Measurements from ENCODE around the gene CAPN3.
A peak's percentile ranks its signal among the peaks of the same experiment; 100 is the strongest.

CAPN3 gene

GRCh38 chr15:42375941-42376340 is 16.6 kb downstream of the CAPN3 start (continued):
- TF ChIP-seq, protein P1, sequence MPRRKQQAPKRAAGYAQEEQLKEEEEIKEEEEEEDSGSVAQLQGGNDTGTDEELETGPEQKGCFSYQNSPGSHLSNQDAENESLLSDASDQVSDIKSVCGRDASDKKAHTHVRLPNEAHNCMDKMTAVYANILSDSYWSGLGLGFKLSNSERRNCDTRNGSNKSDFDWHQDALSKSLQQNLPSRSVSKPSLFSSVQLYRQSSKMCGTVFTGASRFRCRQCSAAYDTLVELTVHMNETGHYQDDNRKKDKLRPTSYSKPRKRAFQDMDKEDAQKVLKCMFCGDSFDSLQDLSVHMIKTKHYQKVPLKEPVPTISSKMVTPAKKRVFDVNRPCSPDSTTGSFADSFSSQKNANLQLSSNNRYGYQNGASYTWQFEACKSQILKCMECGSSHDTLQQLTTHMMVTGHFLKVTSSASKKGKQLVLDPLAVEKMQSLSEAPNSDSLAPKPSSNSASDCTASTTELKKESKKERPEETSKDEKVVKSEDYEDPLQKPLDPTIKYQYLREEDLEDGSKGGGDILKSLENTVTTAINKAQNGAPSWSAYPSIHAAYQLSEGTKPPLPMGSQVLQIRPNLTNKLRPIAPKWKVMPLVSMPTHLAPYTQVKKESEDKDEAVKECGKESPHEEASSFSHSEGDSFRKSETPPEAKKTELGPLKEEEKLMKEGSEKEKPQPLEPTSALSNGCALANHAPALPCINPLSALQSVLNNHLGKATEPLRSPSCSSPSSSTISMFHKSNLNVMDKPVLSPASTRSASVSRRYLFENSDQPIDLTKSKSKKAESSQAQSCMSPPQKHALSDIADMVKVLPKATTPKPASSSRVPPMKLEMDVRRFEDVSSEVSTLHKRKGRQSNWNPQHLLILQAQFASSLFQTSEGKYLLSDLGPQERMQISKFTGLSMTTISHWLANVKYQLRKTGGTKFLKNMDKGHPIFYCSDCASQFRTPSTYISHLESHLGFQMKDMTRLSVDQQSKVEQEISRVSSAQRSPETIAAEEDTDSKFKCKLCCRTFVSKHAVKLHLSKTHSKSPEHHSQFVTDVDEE (CRISPR knock-in tag; IDR thresholded peaks at IDR 0.05) = no peak
- TF ChIP-seq TCF4 (CRISPR knock-in tag; IDR thresholded peaks at IDR 0.05; ENCODE audit: borderline replicate concordance) (no peak), GLIS3 (CRISPR knock-in tag; IDR thresholded peaks at IDR 0.05) (no peak)

GRCh38 chr15:42378011-42378410 is 18.7 kb downstream of the CAPN3 start:
- TF ChIP-seq, protein P2, sequence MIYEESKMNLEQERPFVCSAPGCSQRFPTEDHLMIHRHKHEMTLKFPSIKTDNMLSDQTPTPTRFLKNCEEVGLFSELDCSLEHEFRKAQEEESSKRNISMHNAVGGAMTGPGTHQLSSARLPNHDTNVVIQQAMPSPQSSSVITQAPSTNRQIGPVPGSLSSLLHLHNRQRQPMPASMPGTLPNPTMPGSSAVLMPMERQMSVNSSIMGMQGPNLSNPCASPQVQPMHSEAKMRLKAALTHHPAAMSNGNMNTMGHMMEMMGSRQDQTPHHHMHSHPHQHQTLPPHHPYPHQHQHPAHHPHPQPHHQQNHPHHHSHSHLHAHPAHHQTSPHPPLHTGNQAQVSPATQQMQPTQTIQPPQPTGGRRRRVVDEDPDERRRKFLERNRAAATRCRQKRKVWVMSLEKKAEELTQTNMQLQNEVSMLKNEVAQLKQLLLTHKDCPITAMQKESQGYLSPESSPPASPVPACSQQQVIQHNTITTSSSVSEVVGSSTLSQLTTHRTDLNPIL (CRISPR knock-in tag; IDR thresholded peaks at IDR 0.05; ENCODE audit: low read depth) = no peak
- no peak for TF ChIP-seq ZNF565 (CRISPR knock-in tag; conservative IDR thresholded peaks at IDR 0.05; ENCODE audit: low read depth)
- no peak for TF ChIP-seq ARNTL (CRISPR knock-in tag; IDR thresholded peaks at IDR 0.05; ENCODE audit: borderline replicate concordance, low read depth)
- no peak for TF ChIP-seq OSR1 (CRISPR knock-in tag; IDR thresholded peaks at IDR 0.05)
- TF ChIP-seq TCF4 (CRISPR knock-in tag; IDR thresholded peaks at IDR 0.05; ENCODE audit: borderline replicate concordance) = no peak
- TF ChIP-seq GLIS3 (CRISPR knock-in tag; IDR thresholded peaks at IDR 0.05) = no peak
- no peak for TF ChIP-seq CSDC2 (CRISPR knock-in tag; IDR thresholded peaks at IDR 0.05)
- no peak for TF ChIP-seq ZFP30 (CRISPR knock-in tag; IDR thresholded peaks at IDR 0.05)
- no peak for TF ChIP-seq ZFP3 (CRISPR knock-in tag; IDR thresholded peaks at IDR 0.05)
- TF ChIP-seq, protein P1 (CRISPR knock-in tag; IDR thresholded peaks at IDR 0.05) = no peak
- no peak for TF ChIP-seq PPARA (CRISPR knock-in tag; IDR thresholded peaks at IDR 0.05; ENCODE audit: borderline replicate concordance)
- no peak for ATAC-seq

DNA sequence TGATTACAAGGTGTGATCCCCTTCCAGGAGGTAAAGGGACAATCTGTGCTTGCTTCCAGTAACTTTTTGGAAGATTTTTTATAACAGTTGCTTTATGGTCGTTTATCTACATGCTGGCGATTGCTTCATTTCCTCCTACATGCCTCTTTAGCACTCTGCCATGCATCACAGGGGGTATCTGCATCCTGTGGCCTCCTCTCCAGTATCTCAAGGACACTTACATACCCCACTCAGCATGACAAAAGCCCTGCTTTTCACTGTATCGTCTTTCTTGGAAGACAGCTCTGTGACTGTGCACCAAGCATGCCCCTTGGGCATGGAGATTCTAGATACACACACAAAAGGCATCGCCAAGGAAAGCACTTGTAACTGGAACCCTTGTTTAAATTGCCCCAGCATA is 25.3 kb downstream of the CAPN3 start:
- TF ChIP-seq CSRNP3 (CRISPR knock-in tag; IDR thresholded peaks at IDR 0.05) (no peak), OSR1 (CRISPR knock-in tag; IDR thresholded peaks at IDR 0.05) (no peak), SNAI2 (CRISPR knock-in tag; IDR thresholded peaks at IDR 0.05) (no peak), ZFP3 (CRISPR knock-in tag; IDR thresholded peaks at IDR 0.05) (no peak)
- no peak for ATAC-seq

DNA sequence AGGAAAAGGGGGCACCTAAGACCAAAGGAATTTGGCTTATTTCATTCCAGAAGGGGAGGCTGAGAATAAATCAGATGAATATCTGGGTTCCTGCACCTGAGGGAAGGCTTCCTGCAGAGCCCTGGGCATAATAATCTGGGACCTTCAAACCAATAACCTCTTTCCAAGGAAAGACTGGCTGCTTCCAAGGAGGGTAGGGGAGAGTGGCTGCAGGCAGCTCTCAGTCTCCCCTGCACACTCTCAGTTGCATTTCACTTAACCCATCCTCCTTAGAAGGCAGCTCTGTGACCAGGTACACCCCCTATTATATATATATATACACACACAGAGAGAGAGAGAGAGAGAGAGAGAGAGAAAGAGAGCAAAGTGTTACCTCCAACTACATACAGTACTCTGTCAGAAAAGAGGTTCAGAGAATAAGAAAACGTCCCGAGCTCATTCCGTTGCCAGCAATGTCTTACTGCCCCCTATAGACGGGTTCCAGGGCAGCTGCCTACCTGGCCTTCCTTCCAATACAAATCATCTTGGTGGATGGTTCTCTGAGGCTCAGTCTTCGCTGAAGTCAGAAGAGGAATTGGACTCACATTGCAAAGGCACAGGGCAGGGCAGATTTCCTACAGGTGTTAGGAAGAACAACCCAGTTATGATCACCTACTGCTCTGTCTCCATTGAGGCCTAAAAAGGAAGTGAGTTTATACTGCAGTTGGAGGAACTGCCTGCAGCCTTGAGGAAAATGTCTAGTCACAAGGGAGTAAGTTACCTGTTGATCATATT is 26.1 kb downstream of the CAPN3 start:
- ATAC-seq = peak; percentile 98
- TF ChIP-seq, protein P3, sequence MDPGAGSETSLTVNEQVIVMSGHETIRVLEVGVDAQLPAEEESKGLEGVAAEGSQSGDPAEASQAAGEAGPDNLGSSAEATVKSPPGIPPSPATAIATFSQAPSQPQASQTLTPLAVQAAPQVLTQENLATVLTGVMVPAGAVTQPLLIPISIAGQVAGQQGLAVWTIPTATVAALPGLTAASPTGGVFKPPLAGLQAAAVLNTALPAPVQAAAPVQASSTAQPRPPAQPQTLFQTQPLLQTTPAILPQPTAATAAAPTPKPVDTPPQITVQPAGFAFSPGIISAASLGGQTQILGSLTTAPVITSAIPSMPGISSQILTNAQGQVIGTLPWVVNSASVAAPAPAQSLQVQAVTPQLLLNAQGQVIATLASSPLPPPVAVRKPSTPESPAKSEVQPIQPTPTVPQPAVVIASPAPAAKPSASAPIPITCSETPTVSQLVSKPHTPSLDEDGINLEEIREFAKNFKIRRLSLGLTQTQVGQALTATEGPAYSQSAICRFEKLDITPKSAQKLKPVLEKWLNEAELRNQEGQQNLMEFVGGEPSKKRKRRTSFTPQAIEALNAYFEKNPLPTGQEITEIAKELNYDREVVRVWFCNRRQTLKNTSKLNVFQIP (CRISPR knock-in tag; IDR thresholded peaks at IDR 0.05; ENCODE audit: borderline replicate concordance, low read depth) = no peak
- no peak for TF ChIP-seq ESRRG (CRISPR knock-in tag; IDR thresholded peaks at IDR 0.05)
- no peak for TF ChIP-seq ZNF70 (CRISPR knock-in tag; IDR thresholded peaks at IDR 0.05)
- TF ChIP-seq, protein P1 (CRISPR knock-in tag; IDR thresholded peaks at IDR 0.05) = no peak
- TF ChIP-seq CSRNP3 (CRISPR knock-in tag; IDR thresholded peaks at IDR 0.05) = no peak
- TF ChIP-seq, protein P4, sequence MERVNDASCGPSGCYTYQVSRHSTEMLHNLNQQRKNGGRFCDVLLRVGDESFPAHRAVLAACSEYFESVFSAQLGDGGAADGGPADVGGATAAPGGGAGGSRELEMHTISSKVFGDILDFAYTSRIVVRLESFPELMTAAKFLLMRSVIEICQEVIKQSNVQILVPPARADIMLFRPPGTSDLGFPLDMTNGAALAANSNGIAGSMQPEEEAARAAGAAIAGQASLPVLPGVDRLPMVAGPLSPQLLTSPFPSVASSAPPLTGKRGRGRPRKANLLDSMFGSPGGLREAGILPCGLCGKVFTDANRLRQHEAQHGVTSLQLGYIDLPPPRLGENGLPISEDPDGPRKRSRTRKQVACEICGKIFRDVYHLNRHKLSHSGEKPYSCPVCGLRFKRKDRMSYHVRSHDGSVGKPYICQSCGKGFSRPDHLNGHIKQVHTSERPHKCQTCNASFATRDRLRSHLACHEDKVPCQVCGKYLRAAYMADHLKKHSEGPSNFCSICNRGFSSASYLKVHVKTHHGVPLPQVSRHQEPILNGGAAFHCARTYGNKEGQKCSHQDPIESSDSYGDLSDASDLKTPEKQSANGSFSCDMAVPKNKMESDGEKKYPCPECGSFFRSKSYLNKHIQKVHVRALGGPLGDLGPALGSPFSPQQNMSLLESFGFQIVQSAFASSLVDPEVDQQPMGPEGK (CRISPR knock-in tag; IDR thresholded peaks at IDR 0.05; ENCODE audit: borderline replicate concordance) = no peak
